HEK293T (cell line): ENCODE results near the gene CDKN2B-AS1.

Source experiments
- ARNT ChIP-seq: fragments of 450-650 bp; IDR thresholded peaks from 2 replicates; pipeline ENCODE4 v1.6.1; 2017; ENCODE audit warnings: mild to moderate bottlenecking
- BHLHE40 ChIP-seq: fragments of 450-650 bp; IDR thresholded peaks from 2 replicates; pipeline ENCODE4 v1.6.1; 2016; ENCODE audit warnings: mild to moderate bottlenecking, moderate library complexity, borderline replicate concordance
- FOXA1 ChIP-seq: fragments of 450-650 bp; IDR thresholded peaks from 2 replicates; pipeline ENCODE4 v1.6.1; 2016; ENCODE audit warnings: mild to moderate bottlenecking
- NFRKB ChIP-seq: fragments of 450-650 bp; IDR thresholded peaks from 2 replicates; pipeline ENCODE4 v1.6.1; 2016; ENCODE audit warnings: mild to moderate bottlenecking, moderate library complexity
- ZNF384 ChIP-seq: fragments of 450-650 bp; IDR thresholded peaks from 2 replicates; pipeline ENCODE4 v1.6.1; 2016

- TF ChIP-seq NFRKB = no peak
- TF ChIP-seq ARNT = no peak
- no peak for TF ChIP-seq ZNF384
- TF ChIP-seq BHLHE40 = no peak
- TF ChIP-seq FOXA1 = no peak
These were observed 148.1 kb downstream of the CDKN2B-AS1 start for GRCh38 chr9:22142671-22143070.
